Esophagus squamous epithelium (tissue), 5 donors: ENCODE data around the gene MRM3. TPM values are rescaled to one million over a fixed set of nuclear protein-coding genes. Genes with fewer than 3 reads are reported as not detected.
"Not testable (repeated sequence)": the region's sequence is repeated elsewhere in the genome, so short reads cannot be mapped to it uniquely, and the experiment has no call there.

Source experiments
- DNase-seq: peaks from one replicate; lab custom pipeline; 2025; lab: John Stamatoyannopoulos, UW
- H3K27ac ChIP-seq, 4 donors: fragments of 200-600 bp; sonication (generic); one replicate each; pipeline ENCODE4 v1.5.1; 2016 to 2019; ENCODE audit warnings: mild to moderate bottlenecking in 1 of 4
- H3K27me3 ChIP-seq, 4 donors: fragments of 200-600 bp; sonication (generic); 1 replicate in 3 of 4; 2 replicates in 1 of 4; pipeline versions ENCODE4 v1.5.1 to v1.6.0; 2017 to 2021; ENCODE audit warnings: antibody characterized with exemption in 1 of 4
- H3K36me3 ChIP-seq, 3 donors: fragments of 200-600 bp; sonication (generic); one replicate each; pipeline ENCODE4 v1.5.1; 2016 to 2019
- H3K4me1 ChIP-seq, 3 donors: fragments of 200-600 bp; sonication (generic); one replicate each; pipeline ENCODE4 v1.5.1; 2017 to 2019
- H3K4me3 ChIP-seq, 4 donors: fragments of 200-600 bp; sonication (generic); 1 replicate in 3 of 4; 2 replicates in 1 of 4; pipeline ENCODE4 v1.5.1; 2016 to 2019; ENCODE audit warnings: mild to moderate bottlenecking in 2 of 4, moderate library complexity in 1 of 4
- H3K9me3 ChIP-seq, 3 donors: fragments of 200-600 bp; sonication (generic); one replicate each; pipeline ENCODE4 v1.5.1; 2016 to 2019
- POLR2A ChIP-seq, 4 donors: fragments of 450-650 bp; IDR thresholded peaks; one replicate each; pipeline ENCODE4 v1.6.1; 2017; ENCODE audit warnings: antibody characterized with exemption in 4 of 4, mild to moderate bottlenecking in 4 of 4, moderate library complexity in 3 of 4
- WGBS, 2 donors: methylation state at CpG; one replicate each; pipeline ENCODE4 v1.1.5; 2018; 5-methylcytosine and 5-hydroxymethylcytosine counted together
- intact Hi-C: fragments of 100-400 bp; cut with DNase I; formaldehyde crosslinking; loops from one replicate; pipeline ENCODE4 v1.15.0; 2022
- total RNA-seq, 4 donors: library from RNA; depleted of rRNA; stranded (reverse); fragments of >200 nt; gene quantifications; one replicate each; pipeline ENCODE4 v1.1.0, GENCODE V29; 2016
- TF ChIP-seq, protein P1 (sequence below), 6 experiments: fragments of 450-650 bp in 4 of 6; fragments of 200-600 bp in 2 of 6; sonication (generic) in 2 of 6; IDR thresholded peaks; one replicate each; pipeline ENCODE4 v1.5.1; 2016 to 2019; ENCODE audit warnings: antibody characterized with exemption in 6 of 6, mild to moderate bottlenecking in 4 of 6, moderate library complexity in 4 of 6
- donor health status: DM: yes; HTN: yes; CAD: no.

MRM3 gene
- total RNA-seq, 4 donors from 2014 or later, result 15.7 to 25.7 (median 18.7) TPM

DNA sequence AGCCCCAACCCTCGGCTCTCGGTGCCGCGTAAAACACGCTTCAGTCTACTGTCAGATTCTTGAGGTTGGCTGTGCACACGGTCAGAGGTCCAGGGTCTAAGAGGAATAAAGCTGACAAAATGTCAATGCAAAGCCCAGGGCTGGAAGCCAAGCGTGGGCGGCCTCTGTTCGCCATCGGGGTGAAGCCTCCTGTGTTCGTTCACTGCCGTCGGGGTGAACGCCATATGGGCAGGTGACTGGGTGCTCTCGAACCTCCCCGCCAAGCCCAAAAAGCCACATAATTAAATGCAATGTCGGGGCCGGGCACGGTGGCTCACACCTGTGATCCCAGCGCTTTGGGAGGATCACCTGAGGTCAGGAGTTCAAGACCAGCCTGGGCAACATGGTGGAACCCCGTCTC is 44.6 kb downstream of the MRM3 start:
- TF ChIP-seq POLR2A (IDR thresholded peaks at IDR 0.05), result no peak
- TF ChIP-seq, protein P1, sequence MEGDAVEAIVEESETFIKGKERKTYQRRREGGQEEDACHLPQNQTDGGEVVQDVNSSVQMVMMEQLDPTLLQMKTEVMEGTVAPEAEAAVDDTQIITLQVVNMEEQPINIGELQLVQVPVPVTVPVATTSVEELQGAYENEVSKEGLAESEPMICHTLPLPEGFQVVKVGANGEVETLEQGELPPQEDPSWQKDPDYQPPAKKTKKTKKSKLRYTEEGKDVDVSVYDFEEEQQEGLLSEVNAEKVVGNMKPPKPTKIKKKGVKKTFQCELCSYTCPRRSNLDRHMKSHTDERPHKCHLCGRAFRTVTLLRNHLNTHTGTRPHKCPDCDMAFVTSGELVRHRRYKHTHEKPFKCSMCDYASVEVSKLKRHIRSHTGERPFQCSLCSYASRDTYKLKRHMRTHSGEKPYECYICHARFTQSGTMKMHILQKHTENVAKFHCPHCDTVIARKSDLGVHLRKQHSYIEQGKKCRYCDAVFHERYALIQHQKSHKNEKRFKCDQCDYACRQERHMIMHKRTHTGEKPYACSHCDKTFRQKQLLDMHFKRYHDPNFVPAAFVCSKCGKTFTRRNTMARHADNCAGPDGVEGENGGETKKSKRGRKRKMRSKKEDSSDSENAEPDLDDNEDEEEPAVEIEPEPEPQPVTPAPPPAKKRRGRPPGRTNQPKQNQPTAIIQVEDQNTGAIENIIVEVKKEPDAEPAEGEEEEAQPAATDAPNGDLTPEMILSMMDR (IDR thresholded peaks at IDR 0.05), result no peak

DNA sequence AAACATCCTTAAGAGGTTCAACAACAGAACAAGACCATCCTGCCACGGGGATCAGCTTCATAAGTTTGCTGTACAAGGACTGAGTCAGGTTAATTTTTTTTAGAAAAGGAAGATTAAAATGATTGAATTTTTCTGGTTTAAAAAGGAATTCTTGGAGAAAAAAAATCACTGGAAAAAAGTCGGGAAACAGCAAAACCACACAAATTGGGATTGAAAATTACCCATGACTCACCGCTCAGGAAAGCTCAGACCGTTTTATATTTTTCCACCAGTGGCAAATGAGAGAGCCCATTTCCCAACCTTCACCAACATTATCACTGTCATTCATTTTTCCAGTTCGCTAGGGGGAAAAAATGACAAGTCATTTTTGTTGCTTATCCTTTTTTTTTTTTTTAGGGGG is 46.6 kb downstream of the MRM3 start:
- peaks cover 0 to 7% (median 0%) of the 10 kb centered on the region in 3 donors for H3K4me1 ChIP-seq
- 73 to 74% methylated on average over 5 of the region's 5 CpGs for WGBS, 2 donors
- H3K27me3 ChIP-seq, result no peaks in the 10 kb centered on the region
- TF ChIP-seq, protein P1 (IDR thresholded peaks at IDR 0.05), result no peak
- TF ChIP-seq POLR2A (IDR thresholded peaks at IDR 0.05), result no peak
- intact Hi-C loops, result no loop called here
- no peak overlapping the region for H3K4me3 ChIP-seq
- H3K9me3 ChIP-seq, result no peaks in the 10 kb centered on the region
- peaks cover 0 to 21% (median 0%) of the 10 kb centered on the region in 3 donors for H3K36me3 ChIP-seq
- no peak for DNase-seq
- H3K27ac ChIP-seq, result no peak overlapping the region

More for the DNA sequence above, 44.6 kb downstream of the MRM3 start:
- 100% methylated on average over 1 to 2 of the region's 21 CpGs for WGBS, 2 donors
- Histone ChIP-seq H3K4me1 (peaks cover 0 to 7% (median 0%) of the 10 kb centered on the region in 3 donors), H3K27ac (no peak overlapping the region), H3K27me3 (no peaks in the 10 kb centered on the region), H3K36me3 (peaks cover 0 to 41% (median 14%) of the 10 kb centered on the region in 3 donors), H3K9me3 (no peaks in the 10 kb centered on the region), H3K4me3 (no peak overlapping the region)
- no peak for DNase-seq
- intact Hi-C loops, result no loop called here

DNA sequence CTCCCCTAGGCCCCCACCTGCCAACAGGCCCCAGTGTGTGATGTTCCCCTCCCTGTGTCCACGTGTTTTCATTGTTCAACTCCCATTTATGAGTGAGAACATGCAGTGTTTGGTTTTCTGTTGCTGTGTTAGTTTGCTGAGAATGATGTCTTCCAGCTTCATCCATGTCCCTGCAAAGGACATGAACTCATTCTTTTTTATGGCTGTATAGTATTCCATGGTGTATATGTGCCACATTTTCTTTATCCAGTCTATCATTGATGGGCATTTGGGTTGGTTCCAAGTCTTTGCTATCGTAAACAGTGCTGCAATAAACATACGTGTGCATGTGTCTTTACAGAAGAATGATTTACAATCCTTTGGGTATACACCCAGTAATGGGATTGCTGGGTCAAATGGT is 47.5 kb downstream of the MRM3 start:
- peaks cover 0 to 12% (median 0%) of the 10 kb centered on the region in 3 donors for H3K36me3 ChIP-seq
- intact Hi-C loops, result not testable (repeated sequence)

DNA sequence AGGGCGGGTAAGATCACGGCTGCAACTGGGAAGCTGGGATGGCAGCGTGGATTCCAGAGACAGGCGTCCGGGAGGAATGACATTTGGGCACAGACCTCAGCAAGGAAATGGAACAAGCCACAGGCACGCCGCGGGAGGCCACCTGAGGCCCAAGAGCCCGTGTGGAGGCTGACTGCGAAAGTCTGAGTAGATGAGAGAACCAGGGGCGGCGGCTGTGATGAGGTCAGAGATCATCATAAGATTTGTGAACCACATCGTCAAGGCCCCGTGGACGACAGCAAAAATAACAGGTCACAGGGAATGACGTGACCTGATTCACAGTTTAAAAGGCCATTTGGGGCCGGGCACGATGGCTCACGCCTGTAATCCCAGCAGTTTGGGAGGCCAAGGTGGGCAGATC is 48.2 kb downstream of the MRM3 start:
- WGBS, 2 donors, result 74 to 80% methylated on average over 18 to 19 of the region's 19 CpGs
- no peak for TF ChIP-seq POLR2A (IDR thresholded peaks at IDR 0.05)
- TF ChIP-seq, protein P1 (IDR thresholded peaks at IDR 0.05), result no peak
- H3K9me3 ChIP-seq, result no peaks in the 10 kb centered on the region
- H3K27me3 ChIP-seq, result no peaks in the 10 kb centered on the region
- intact Hi-C loops, result no loop called here
- no peak for DNase-seq
- H3K4me1 ChIP-seq, result peaks cover 0 to 12% (median 0%) of the 10 kb centered on the region in 3 donors
- peaks cover 0 to 5% (median 0%) of the 10 kb centered on the region in 3 donors for H3K36me3 ChIP-seq
- H3K4me3 ChIP-seq, result no peak overlapping the region
- no peak overlapping the region for H3K27ac ChIP-seq

More for the DNA sequence above, 47.5 kb downstream of the MRM3 start:
- not testable (repeated sequence) for H3K9me3 ChIP-seq, DNase-seq, H3K27me3 ChIP-seq, H3K4me3 ChIP-seq, H3K27ac ChIP-seq, H3K4me1 ChIP-seq
- WGBS, 2 donors, result 65 to 74% methylated on average over 3 of the region's 3 CpGs

DNA sequence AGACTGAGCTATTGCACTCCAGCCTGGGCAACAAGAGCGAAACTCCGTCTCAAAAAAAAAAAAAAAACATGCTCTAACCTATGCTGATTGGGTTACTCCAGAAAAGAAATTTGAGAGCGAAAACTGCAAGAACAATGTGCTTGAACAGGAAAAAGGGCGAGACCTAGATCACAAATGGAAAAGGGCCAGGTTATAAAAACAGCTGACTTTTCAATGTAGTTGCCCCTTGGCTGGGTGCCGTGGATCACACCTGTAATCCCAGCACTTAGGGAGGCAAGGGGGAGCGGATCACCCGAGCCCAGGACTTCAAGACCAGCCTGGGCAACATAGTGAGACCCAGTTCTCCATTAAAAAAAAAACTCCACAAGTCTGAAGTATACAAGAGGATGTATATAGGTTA is 48.8 kb downstream of the MRM3 start:
- Histone ChIP-seq H3K4me1 (peaks cover 0 to 12% (median 0%) of the 10 kb centered on the region in 3 donors), H3K9me3 (no peaks in the 10 kb centered on the region), H3K4me3 (no peak overlapping the region), H3K27ac (no peak overlapping the region), H3K27me3 (no peaks in the 10 kb centered on the region), H3K36me3 (no peaks in the 10 kb centered on the region)
- no peak for DNase-seq
- WGBS, 2 donors, result 58 to 76% methylated on average over 7 of the region's 7 CpGs
- TF ChIP-seq POLR2A (IDR thresholded peaks at IDR 0.05), result no peak
- TF ChIP-seq, protein P1 (IDR thresholded peaks at IDR 0.05), result no peak
- intact Hi-C loops, result no loop called here

DNA sequence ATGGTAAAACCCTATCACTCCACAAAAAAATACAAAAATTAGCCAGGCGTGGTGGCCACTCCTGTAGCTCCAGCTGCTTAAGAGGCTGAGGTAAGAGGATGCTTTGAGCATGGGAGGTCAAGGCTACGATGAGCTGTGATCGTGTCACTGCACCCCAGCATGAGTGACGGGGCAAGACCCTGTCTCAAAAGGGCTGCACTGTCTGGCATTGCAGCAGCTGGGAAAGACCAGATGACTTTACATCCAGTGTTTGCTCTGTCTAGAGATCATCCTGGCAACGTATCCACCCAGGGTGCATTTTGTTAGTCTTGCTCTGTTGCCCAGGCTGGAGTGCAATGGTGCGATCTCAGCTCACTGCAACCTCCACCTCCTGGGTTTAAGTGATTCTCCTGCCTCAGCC is 52.0 kb downstream of the MRM3 start:
- intact Hi-C loops, result no loop called here
- no peak for DNase-seq
- Histone ChIP-seq H3K27ac (peak overlapping the region in 2 of 4 donors; percentile 27 to 59), H3K9me3 (no peaks in the 10 kb centered on the region), H3K4me3 (no peak overlapping the region), H3K4me1 (peaks cover 0 to 12% (median 0%) of the 10 kb centered on the region in 3 donors), H3K36me3 (no peaks in the 10 kb centered on the region), H3K27me3 (no peaks in the 10 kb centered on the region)
- WGBS, 2 donors, result 91 to 92% methylated on average over 6 of the region's 6 CpGs
- TF ChIP-seq, protein P1 (IDR thresholded peaks at IDR 0.05), result no peak
- TF ChIP-seq POLR2A (IDR thresholded peaks at IDR 0.05), result no peak
